ENCODE results near the gene BCL6B. TPM values are rescaled to one million over a fixed set of nuclear protein-coding genes. Genes with fewer than 3 reads are reported as not detected.

BCL6B gene
- total RNA-seq, 1 experiment from 2014 or later, result 0.57 TPM

DNA sequence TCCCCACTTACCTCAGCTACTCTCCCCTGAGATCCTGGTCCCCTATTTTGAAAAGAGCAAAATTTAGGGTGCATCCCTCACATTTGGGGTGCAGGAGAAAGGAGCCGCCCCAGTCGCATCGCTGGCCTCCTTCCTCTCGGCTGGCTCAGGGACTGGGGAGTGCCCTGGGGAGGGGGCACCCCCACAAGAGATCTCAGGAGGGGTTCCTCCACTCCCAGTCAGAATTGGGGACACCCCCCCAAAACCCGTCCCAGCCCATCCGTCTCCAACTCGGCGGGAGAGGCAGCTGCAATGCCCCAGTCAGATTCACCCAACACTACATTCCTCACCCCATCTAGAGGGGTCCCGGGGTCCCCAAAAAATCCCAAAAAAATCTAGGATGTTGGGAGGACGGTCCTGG, 3.5 kb upstream of the BCL6B start (continued):
- TF ChIP-seq CBX3 (IDR thresholded peaks at IDR 0.05; ENCODE audit: low read depth), result no peak
- no peak for TF ChIP-seq POLR2AphosphoS5 (IDR thresholded peaks at IDR 0.05; ENCODE audit: low read depth, low read length)

DNA sequence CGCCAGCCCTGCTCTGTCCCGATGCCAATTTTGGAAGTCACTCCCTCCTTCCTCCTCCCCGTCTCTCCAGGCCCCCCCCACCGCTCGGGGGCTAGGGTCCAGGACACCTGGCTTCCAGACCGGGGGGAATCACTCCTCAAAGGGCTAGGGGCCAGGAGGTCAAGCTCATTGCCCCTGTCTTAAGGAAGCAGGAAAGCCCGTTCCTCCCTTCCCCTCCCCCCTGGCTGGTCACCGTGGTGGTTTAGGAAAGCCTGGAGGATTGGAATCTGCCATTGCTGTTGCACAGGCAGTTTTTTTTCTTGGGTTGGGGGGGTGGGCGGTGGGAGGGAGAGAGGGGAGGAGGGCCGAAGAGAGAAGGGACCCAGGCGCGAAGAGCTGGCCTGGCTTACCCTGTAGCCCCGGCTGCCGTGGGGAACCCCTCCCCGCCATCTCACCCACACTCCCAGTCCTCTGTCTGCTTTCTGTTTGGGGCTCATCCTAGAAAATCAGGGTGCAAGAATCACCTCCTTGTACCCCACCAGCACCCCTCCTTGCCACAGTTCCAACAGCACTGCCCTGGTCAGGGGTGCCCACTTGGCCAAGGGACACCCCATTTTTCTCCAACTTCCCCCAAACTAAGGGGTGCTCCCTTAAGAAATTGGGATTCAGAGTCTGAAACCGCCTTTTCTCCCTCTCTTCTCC, 2.9 kb upstream of the BCL6B start:
- peak overlapping the region; percentile 62 for H3K9ac ChIP-seq (ENCODE audit: low read length)
- BruUV-seq (replicated peaks), result no TSS peak
- TF ChIP-seq ZNF274 (IDR thresholded peaks at IDR 0.05; ENCODE audit: low read depth, low read length) (no peak), TCF7L2 (IDR thresholded peaks at IDR 0.05; ENCODE audit: borderline replicate concordance, extremely low read depth, insufficient read depth, insufficient read length) (no peak), CEBPB (IDR thresholded peaks at IDR 0.05; ENCODE audit: low read depth) (no peak), SP1 (IDR thresholded peaks at IDR 0.05; ENCODE audit: low read depth) (no peak), POLR2AphosphoS5 (IDR thresholded peaks at IDR 0.05; ENCODE audit: low read depth, low read length) (no peak), SRF (IDR thresholded peaks at IDR 0.05; ENCODE audit: low read depth) (no peak), ELF1 (IDR thresholded peaks at IDR 0.05; ENCODE audit: borderline replicate concordance, low read depth) (no peak), FOSL1 (IDR thresholded peaks at IDR 0.05; ENCODE audit: low read depth) (no peak), CBX3 (IDR thresholded peaks at IDR 0.05; ENCODE audit: low read depth) (no peak), EGR1 (IDR thresholded peaks at IDR 0.05; ENCODE audit: low read depth) (no peak), EZH2 (IDR thresholded peaks at IDR 0.05) (no peak)
- TF ChIP-seq, protein P1, sequence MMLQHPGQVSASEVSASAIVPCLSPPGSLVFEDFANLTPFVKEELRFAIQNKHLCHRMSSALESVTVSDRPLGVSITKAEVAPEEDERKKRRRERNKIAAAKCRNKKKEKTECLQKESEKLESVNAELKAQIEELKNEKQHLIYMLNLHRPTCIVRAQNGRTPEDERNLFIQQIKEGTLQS (IDR thresholded peaks at IDR 0.05), result no peak
- TF ChIP-seq, protein P2, sequence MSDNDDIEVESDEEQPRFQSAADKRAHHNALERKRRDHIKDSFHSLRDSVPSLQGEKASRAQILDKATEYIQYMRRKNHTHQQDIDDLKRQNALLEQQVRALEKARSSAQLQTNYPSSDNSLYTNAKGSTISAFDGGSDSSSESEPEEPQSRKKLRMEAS (IDR thresholded peaks at IDR 0.05), result no peak
- TF ChIP-seq, protein P3, sequence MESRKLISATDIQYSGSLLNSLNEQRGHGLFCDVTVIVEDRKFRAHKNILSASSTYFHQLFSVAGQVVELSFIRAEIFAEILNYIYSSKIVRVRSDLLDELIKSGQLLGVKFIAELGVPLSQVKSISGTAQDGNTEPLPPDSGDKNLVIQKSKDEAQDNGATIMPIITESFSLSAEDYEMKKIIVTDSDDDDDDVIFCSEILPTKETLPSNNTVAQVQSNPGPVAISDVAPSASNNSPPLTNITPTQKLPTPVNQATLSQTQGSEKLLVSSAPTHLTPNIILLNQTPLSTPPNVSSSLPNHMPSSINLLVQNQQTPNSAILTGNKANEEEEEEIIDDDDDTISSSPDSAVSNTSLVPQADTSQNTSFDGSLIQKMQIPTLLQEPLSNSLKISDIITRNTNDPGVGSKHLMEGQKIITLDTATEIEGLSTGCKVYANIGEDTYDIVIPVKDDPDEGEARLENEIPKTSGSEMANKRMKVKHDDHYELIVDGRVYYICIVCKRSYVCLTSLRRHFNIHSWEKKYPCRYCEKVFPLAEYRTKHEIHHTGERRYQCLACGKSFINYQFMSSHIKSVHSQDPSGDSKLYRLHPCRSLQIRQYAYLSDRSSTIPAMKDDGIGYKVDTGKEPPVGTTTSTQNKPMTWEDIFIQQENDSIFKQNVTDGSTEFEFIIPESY (IDR thresholded peaks at IDR 0.05; ENCODE audit: extremely low read depth, insufficient replicate concordance, low read length), result no peak
- TF ChIP-seq, protein P4, sequence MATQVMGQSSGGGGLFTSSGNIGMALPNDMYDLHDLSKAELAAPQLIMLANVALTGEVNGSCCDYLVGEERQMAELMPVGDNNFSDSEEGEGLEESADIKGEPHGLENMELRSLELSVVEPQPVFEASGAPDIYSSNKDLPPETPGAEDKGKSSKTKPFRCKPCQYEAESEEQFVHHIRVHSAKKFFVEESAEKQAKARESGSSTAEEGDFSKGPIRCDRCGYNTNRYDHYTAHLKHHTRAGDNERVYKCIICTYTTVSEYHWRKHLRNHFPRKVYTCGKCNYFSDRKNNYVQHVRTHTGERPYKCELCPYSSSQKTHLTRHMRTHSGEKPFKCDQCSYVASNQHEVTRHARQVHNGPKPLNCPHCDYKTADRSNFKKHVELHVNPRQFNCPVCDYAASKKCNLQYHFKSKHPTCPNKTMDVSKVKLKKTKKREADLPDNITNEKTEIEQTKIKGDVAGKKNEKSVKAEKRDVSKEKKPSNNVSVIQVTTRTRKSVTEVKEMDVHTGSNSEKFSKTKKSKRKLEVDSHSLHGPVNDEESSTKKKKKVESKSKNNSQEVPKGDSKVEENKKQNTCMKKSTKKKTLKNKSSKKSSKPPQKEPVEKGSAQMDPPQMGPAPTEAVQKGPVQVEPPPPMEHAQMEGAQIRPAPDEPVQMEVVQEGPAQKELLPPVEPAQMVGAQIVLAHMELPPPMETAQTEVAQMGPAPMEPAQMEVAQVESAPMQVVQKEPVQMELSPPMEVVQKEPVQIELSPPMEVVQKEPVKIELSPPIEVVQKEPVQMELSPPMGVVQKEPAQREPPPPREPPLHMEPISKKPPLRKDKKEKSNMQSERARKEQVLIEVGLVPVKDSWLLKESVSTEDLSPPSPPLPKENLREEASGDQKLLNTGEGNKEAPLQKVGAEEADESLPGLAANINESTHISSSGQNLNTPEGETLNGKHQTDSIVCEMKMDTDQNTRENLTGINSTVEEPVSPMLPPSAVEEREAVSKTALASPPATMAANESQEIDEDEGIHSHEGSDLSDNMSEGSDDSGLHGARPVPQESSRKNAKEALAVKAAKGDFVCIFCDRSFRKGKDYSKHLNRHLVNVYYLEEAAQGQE (IDR thresholded peaks at IDR 0.05; ENCODE audit: low read depth), result no peak
- H3K36me3 ChIP-seq (ENCODE audit: control insufficient read depth in 1 of 2, insufficient read depth in 2 of 2, low read length in 2 of 2), result no peaks in the 10 kb centered on the region
- CTCF ChIA-PET, result no interaction called here
- H3K27me3 ChIP-seq (ENCODE audit: insufficient read depth, low read length), result no peaks in the 10 kb centered on the region
- H3K79me2 ChIP-seq (ENCODE audit: insufficient read depth, low read length), result no peaks in the 10 kb centered on the region
- peak overlapping the region; percentile 82 for H3K4me2 ChIP-seq (ENCODE audit: low read length)
- H3K4me1 ChIP-seq (ENCODE audit: control insufficient read depth in 1 of 2, insufficient read depth in 2 of 2, low read length in 2 of 2), result peaks cover 10 to 48% of the 10 kb centered on the region in 2 experiments; a peak in 3 of 4 replicates
- ATAC-seq, result no peak
- DNase-seq (ENCODE audit: low read depth, low spot score), result no peak
- H4K20me1 ChIP-seq (ENCODE audit: insufficient read depth), result no peaks in the 10 kb centered on the region
- intact Hi-C loops (cut with micrococcal nuclease), result no loop called here
- no peaks in the 10 kb centered on the region for H3K9me2 ChIP-seq (ENCODE audit: insufficient read depth)
- H3K4me3 ChIP-seq (replicated peaks in 1 of 2; ENCODE audit: low read depth in 1 of 2, low read length in 2 of 2), result peak overlapping the region; percentile 29 to 54
- RAD21 ChIA-PET (ENCODE audit: low non-redundant PET in 1 of 2, low total read pairs in 2 of 2, uncharacterized antibody in 2 of 2, unreplicated experiment in 2 of 2), result no interaction called here
- POLR2A ChIA-PET, result interaction anchor here (0.6 kb wide), 1 partner anchor 353 kb away, joined by 6 read pairs; no protein-coding TSS in a partner anchor
- H2AFZ ChIP-seq (ENCODE audit: low read depth, low read length, poor library complexity, severe bottlenecking), result peak overlapping the region; percentile 94
- H3K27ac ChIP-seq (ENCODE audit: low read depth, low read length), result no peak overlapping the region; the same call in 1 of the 2 replicates
- no peaks in the 10 kb centered on the region for H3K9me3 ChIP-seq (ENCODE audit: control insufficient read depth in 1 of 2, insufficient read depth in 1 of 2, low read depth in 1 of 2, low read length in 2 of 2)
